Naive B cell (primary cell): ENCODE results near the gene LMOD3. TPM values are rescaled to one million over a fixed set of nuclear protein-coding genes. Genes with fewer than 3 reads are reported as not detected.

Experiments
- ATAC-seq, 2 donors: fragments of 150-1000 bp; cut with Tn5 transposase; 2 replicates each; pipeline ENCODE4 v1.10.0; 2021; ENCODE audit warnings: low read depth in 2 of 2, mild to moderate bottlenecking in 2 of 2, moderate library complexity in 2 of 2
- DNase-seq: peaks from one replicate; pipeline ENCODE4 v3.0.0; 2022
- H3K27ac Mint-ChIP-seq, 6 donors: one replicate each; pipeline ENCODE4 v1.8.0; 2020 to 2022; ENCODE audit warnings: mild to moderate bottlenecking in 6 of 6, mixed read lengths in 6 of 6, moderate library complexity in 5 of 6, inconsistent platforms in 2 of 6
- H3K27me3 Mint-ChIP-seq, 3 donors: one replicate each; pipeline ENCODE4 v1.8.0; 2021 to 2022; ENCODE audit warnings: mixed read lengths in 3 of 3, mild to moderate bottlenecking in 1 of 3
- H3K36me3 Mint-ChIP-seq, 2 donors: one replicate each; pipeline ENCODE4 v1.8.0; 2020 to 2022; ENCODE audit warnings: mixed read lengths in 2 of 2, inconsistent platforms in 1 of 2, mild to moderate bottlenecking in 1 of 2
- H3K4me1 Mint-ChIP-seq, 3 donors: one replicate each; pipeline ENCODE4 v1.8.0; 2020 to 2022; ENCODE audit warnings: mixed read lengths in 3 of 3, inconsistent platforms in 1 of 3, mild to moderate bottlenecking in 1 of 3, moderate library complexity in 1 of 3
- H3K4me3 Mint-ChIP-seq, 8 donors: one replicate each; pipeline ENCODE4 v1.8.0; 2020 to 2022; ENCODE audit warnings: mild to moderate bottlenecking in 8 of 8, mixed read lengths in 8 of 8, moderate library complexity in 8 of 8, inconsistent platforms in 2 of 8
- H3K9me3 Mint-ChIP-seq, 7 donors: one replicate each; pipeline ENCODE4 v1.8.0; 2020 to 2022; ENCODE audit warnings: mixed read lengths in 7 of 7, mild to moderate bottlenecking in 5 of 7, inconsistent platforms in 2 of 7, moderate library complexity in 1 of 7
- polyA plus RNA-seq, 6 donors: library from polyadenylated mRNA; unstranded; fragments of 300-500 nt; fragmentation: Illumina TruSeq; gene quantifications; one replicate each; pipeline ENCODE4 v1.2.3, GENCODE V29; 2021; ENCODE audit warnings: low read depth in 6 of 6

The LMOD3 gene
- polyA plus RNA-seq, 6 donors from 2014 or later, result 0.05 to 0.19 (median 0.09) TPM; not detected in 3

GRCh38 chr3:69097407-69098086 is 24.8 kb downstream of the LMOD3 start:
- H3K27me3 Mint-ChIP-seq, result no peaks in the 10 kb centered on the region
- no peaks in the 10 kb centered on the region for H3K9me3 Mint-ChIP-seq
- H3K27ac Mint-ChIP-seq, result peak overlapping the region in 5 of 6 donors; percentile 25 to 96 (median 80)
- H3K4me1 Mint-ChIP-seq, result peaks cover 44 to 71% (median 62%) of the 10 kb centered on the region in 3 donors
- peaks cover 19 to 28% of the 10 kb centered on the region in 2 donors for H3K36me3 Mint-ChIP-seq
- no peak for ATAC-seq
- peak overlapping the region in 2 of 8 donors; percentile 17 to 47 for H3K4me3 Mint-ChIP-seq
- DNase-seq, result no peak

- ATAC-seq (no peak), DNase-seq (no peak)
- Mint-ChIP-seq H3K9me3 (no peaks in the 10 kb centered on the region), H3K4me1 (peaks cover 56 to 78% (median 73%) of the 10 kb centered on the region in 3 donors), H3K27me3 (no peaks in the 10 kb centered on the region), H3K36me3 (peaks cover 9 to 21% of the 10 kb centered on the region in 2 donors), H3K4me3 (peak overlapping the region in 4 of 8 donors; percentile 32 to 62 (median 48)), H3K27ac (peak overlapping the region; percentile 82 to 96 (median 92))
These were observed 26.1 kb downstream of the LMOD3 start for GRCh38 chr3:69096299-69096698.

- Mint-ChIP-seq H3K27ac (peak overlapping the region; percentile 82 to 96 (median 92)), H3K4me1 (peaks cover 60 to 83% (median 79%) of the 10 kb centered on the region in 3 donors), H3K27me3 (no peaks in the 10 kb centered on the region), H3K9me3 (no peaks in the 10 kb centered on the region), H3K36me3 (peaks cover 11 to 21% of the 10 kb centered on the region in 2 donors), H3K4me3 (peak overlapping the region in 7 of 8 donors; percentile 21 to 79 (median 62))
- DNase-seq, result no peak
- no peak for ATAC-seq
These were observed 26.8 kb downstream of the LMOD3 start for GRCh38 chr3:69095636-69096035.

- Mint-ChIP-seq H3K27me3 (no peaks in the 10 kb centered on the region), H3K4me3 (peak overlapping the region; percentile 26 to 82 (median 70)), H3K27ac (peak overlapping the region; percentile 90 to 98 (median 93)), H3K9me3 (no peaks in the 10 kb centered on the region), H3K36me3 (peaks cover 12 to 14% of the 10 kb centered on the region in 2 donors), H3K4me1 (peaks cover 62 to 86% (median 80%) of the 10 kb centered on the region in 3 donors)
- ATAC-seq (no peak), DNase-seq (no peak)
These were observed 27.8 kb downstream of the LMOD3 start for GRCh38 chr3:69094467-69095205.

GRCh38 chr3:69092030-69092516 is 30.3 kb downstream of the LMOD3 start:
- Mint-ChIP-seq H3K27ac (peak overlapping the region; percentile 90 to 98 (median 96)), H3K4me3 (peak overlapping the region; percentile 71 to 88 (median 82)), H3K36me3 (peaks cover 0 to 9% of the 10 kb centered on the region in 2 donors), H3K27me3 (no peaks in the 10 kb centered on the region), H3K4me1 (peaks cover 59 to 96% (median 71%) of the 10 kb centered on the region in 3 donors), H3K9me3 (no peaks in the 10 kb centered on the region)
- DNase-seq (peak; percentile 60), ATAC-seq (peak; percentile 83 to 84)

GRCh38 chr3:69091389-69092029 is 30.9 kb downstream of the LMOD3 start:
- H3K27me3 Mint-ChIP-seq, result no peaks in the 10 kb centered on the region
- peaks cover 59 to 95% (median 68%) of the 10 kb centered on the region in 3 donors for H3K4me1 Mint-ChIP-seq
- peak overlapping the region; percentile 71 to 88 (median 82) for H3K4me3 Mint-ChIP-seq
- no peak for DNase-seq
- no peaks in the 10 kb centered on the region for H3K9me3 Mint-ChIP-seq
- peaks cover 0 to 9% of the 10 kb centered on the region in 2 donors for H3K36me3 Mint-ChIP-seq
- peak; percentile 5 to 13 for ATAC-seq
- peak overlapping the region; percentile 93 to 98 (median 96) for H3K27ac Mint-ChIP-seq

- Mint-ChIP-seq H3K36me3 (peaks cover 0 to 9% of the 10 kb centered on the region in 2 donors), H3K4me1 (peaks cover 56 to 87% (median 64%) of the 10 kb centered on the region in 3 donors), H3K9me3 (no peaks in the 10 kb centered on the region), H3K27me3 (no peaks in the 10 kb centered on the region), H3K27ac (peak overlapping the region; percentile 49 to 94 (median 89)), H3K4me3 (peak overlapping the region in 6 of 8 donors; percentile 31 to 71 (median 44))
- DNase-seq, result no peak
- ATAC-seq, result no peak
These were observed 32.4 kb downstream of the LMOD3 start for GRCh38 chr3:69090021-69090420.

- Mint-ChIP-seq H3K27ac (peak overlapping the region in 4 of 6 donors; percentile 5 to 88 (median 80)), H3K4me1 (peaks cover 56 to 87% (median 61%) of the 10 kb centered on the region in 3 donors), H3K4me3 (peak overlapping the region; percentile 56 to 89 (median 71)), H3K36me3 (peaks cover 0 to 9% of the 10 kb centered on the region in 2 donors), H3K27me3 (no peaks in the 10 kb centered on the region), H3K9me3 (no peaks in the 10 kb centered on the region)
- ATAC-seq, result no peak
- DNase-seq, result no peak
These were observed 34.3 kb downstream of the LMOD3 start for GRCh38 chr3:69088063-69088462.

GRCh38 chr3:69087030-69087791 is 35.2 kb downstream of the LMOD3 start:
- peak overlapping the region; percentile 40 to 97 (median 68) for H3K4me3 Mint-ChIP-seq
- ATAC-seq (no peak), DNase-seq (no peak)
- peak overlapping the region in 2 of 6 donors; percentile 13 to 54 for H3K27ac Mint-ChIP-seq
- H3K9me3 Mint-ChIP-seq, result no peaks in the 10 kb centered on the region
- peaks cover 61 to 87% (median 63%) of the 10 kb centered on the region in 3 donors for H3K4me1 Mint-ChIP-seq
- no peaks in the 10 kb centered on the region for H3K27me3 Mint-ChIP-seq
- peaks cover 0 to 9% of the 10 kb centered on the region in 2 donors for H3K36me3 Mint-ChIP-seq

GRCh38 chr3:69085833-69086722 is 36.3 kb downstream of the LMOD3 start:
- Mint-ChIP-seq H3K27me3 (no peaks in the 10 kb centered on the region), H3K4me3 (peak overlapping the region; percentile 90 to 99 (median 97)), H3K4me1 (peaks cover 58 to 87% (median 65%) of the 10 kb centered on the region in 3 donors), H3K27ac (peak overlapping the region; percentile 97 to 100 (median 98)), H3K9me3 (no peaks in the 10 kb centered on the region), H3K36me3 (peaks cover 0 to 9% of the 10 kb centered on the region in 2 donors)
- no peak for ATAC-seq
- DNase-seq, result no peak

- peak overlapping the region; percentile 90 to 99 (median 97) for H3K4me3 Mint-ChIP-seq
- H3K4me1 Mint-ChIP-seq, result peaks cover 50 to 87% (median 61%) of the 10 kb centered on the region in 3 donors
- no peaks in the 10 kb centered on the region for H3K27me3 Mint-ChIP-seq
- peak in 1 of 2 donors; percentile 0 for ATAC-seq
- peaks cover 0 to 4% of the 10 kb centered on the region in 2 donors for H3K36me3 Mint-ChIP-seq
- H3K9me3 Mint-ChIP-seq, result no peaks in the 10 kb centered on the region
- peak overlapping the region; percentile 97 to 100 (median 98) for H3K27ac Mint-ChIP-seq
- no peak for DNase-seq
These were observed 37.1 kb downstream of the LMOD3 start for GRCh38 chr3:69085168-69085832.
